ENCODE measurements around the gene BMP4.

GRCh38 chr14:53949201-53949600 lies 7.4 kb downstream of the BMP4 start:
- TF ChIP-seq CTCF (IDR thresholded peaks at IDR 0.05) (no peak), POLR2A (IDR thresholded peaks at IDR 0.05) (no peak)
